HepG2 (cell line): ENCODE measurements around the gene PLCXD1. TPM values are rescaled to one million over a fixed set of nuclear protein-coding genes. Genes with fewer than 3 reads are reported as not detected.

Experiments used
- ATAC-seq: fragments of 200-7000 bp; cut with Tn5 transposase; 3 replicates; pipeline ENCODE4 v1.9.1; 2020; ENCODE audit warnings: mild to moderate bottlenecking, moderate library complexity
- BruUV-seq: library from RNA; stranded (reverse); fragments of 400-500 nt; replicated peaks from 2 replicates; lab custom pipeline; 2021; lab: Mats Ljungman, UMichigan
- CTCF ChIA-PET: fragments of 300-600 bp; formaldehyde crosslinking; extraction: SDS; loops from one replicate; lab custom pipeline; 2021; ENCODE audit warnings: low total read pairs, inconsistent platforms, low intra/inter-chr PET ratio; lab: Yijun Ruan, JAX
- POLR2A ChIA-PET: fragments of 350-600 bp; sonication (Branson Sonifier 250); formaldehyde crosslinking; loops from one replicate; lab custom pipeline; 2020; ENCODE audit warnings: antibody characterized with exemption, inconsistent platforms; lab: Yijun Ruan, JAX
- DNase-seq: peaks from one replicate; pipeline ENCODE4 v3.0.0-alpha.2; 2015; ENCODE audit warnings: low spot score
- FAIRE-seq: peaks from 3 replicates; lab custom pipeline; 2011; peaks lifted over from hg19 to GRCh38; lab: Jason Lieb, UNC
- H2AFZ ChIP-seq: one replicate; pipeline ENCODE4 v1.6.1; 2011; ENCODE audit warnings: low read length, inconsistent platforms
- H3K27ac ChIP-seq: fragments of 300-600 bp; 3 replicates; pipeline ENCODE4 v1.8.0; 2011; ENCODE audit warnings: mixed run types, mild to moderate bottlenecking, mixed read lengths, low read length, inconsistent platforms; ENCODE audit not compliant: insufficient read depth; ENCODE audit errors: extremely low read length
- H3K27me3 ChIP-seq, 2 experiments: fragments of 200-600 bp in 1 of 2; 2 replicates in 1 of 2; 3 replicates in 1 of 2; pipeline versions ENCODE4 v1.6.0 to v1.8.0; 2011; ENCODE audit warnings: low read length in 2 of 2, mild to moderate bottlenecking in 2 of 2, moderate library complexity in 2 of 2, inconsistent platforms in 1 of 2; ENCODE audit not compliant: insufficient read depth in 2 of 2, control insufficient read depth in 1 of 2
- H3K36me3 ChIP-seq, 2 experiments: fragments of 200-600 bp in 1 of 2; replicated peaks in 1 of 2; 2 replicates in 1 of 2; 3 replicates in 1 of 2; pipeline versions ENCODE4 v1.5.1 to v1.8.0; 2011; ENCODE audit warnings: low read length in 2 of 2, inconsistent platforms in 1 of 2; ENCODE audit not compliant: insufficient read depth in 2 of 2, control insufficient read depth in 1 of 2
- H3K4me1 ChIP-seq: 2 replicates; pipeline ENCODE4 v1.5.1; 2012; ENCODE audit warnings: low read length, inconsistent platforms; ENCODE audit not compliant: insufficient read depth
- H3K4me2 ChIP-seq: 2 replicates; pipeline ENCODE4 v1.6.0; 2011; ENCODE audit warnings: low read depth, low read length, inconsistent platforms
- H3K4me3 ChIP-seq, 3 experiments: fragments of 200-600 bp in 1 of 3; sonication (generic), shearing (Covaris generic) in 1 of 3; replicated peaks in 1 of 3; 2 replicates each; pipeline ENCODE4 v1.5.1; 2011 to 2016; ENCODE audit warnings: low read length in 3 of 3, inconsistent platforms in 2 of 3, low read depth in 2 of 3, mild to moderate bottlenecking in 2 of 3, control low read depth in 1 of 3, mixed read lengths in 1 of 3; ENCODE audit not compliant: insufficient read depth in 1 of 3
- H3K79me2 ChIP-seq: one replicate; pipeline ENCODE4 v1.6.1; 2011; ENCODE audit warnings: low read length, inconsistent platforms; ENCODE audit not compliant: insufficient read depth
- H3K9ac ChIP-seq: 2 replicates; pipeline ENCODE4 v1.6.0; 2011; ENCODE audit warnings: mild to moderate bottlenecking, low read depth, low read length, inconsistent platforms; ENCODE audit not compliant: insufficient read depth
- H3K9me3 ChIP-seq: 2 replicates; pipeline ENCODE4 v1.5.1; 2012; ENCODE audit warnings: mild to moderate bottlenecking, low read length
- H4K20me1 ChIP-seq: 2 replicates; pipeline ENCODE4 v1.6.0; 2011; ENCODE audit warnings: inconsistent platforms, mild to moderate bottlenecking, low read length, moderate library complexity; ENCODE audit not compliant: insufficient read depth
- CHCHD3 ChIP-seq: sonication (generic); formaldehyde crosslinking; IDR thresholded peaks from 2 replicates; pipeline ENCODE4 v1.8.0; 2022; ENCODE audit warnings: mild to moderate bottlenecking, missing genetic modification reagents, moderate library complexity
- POLR2A ChIP-seq, 2 experiments: IDR thresholded peaks; 2 replicates each; pipeline ENCODE4 v1.6.1; 2011; ENCODE audit warnings: low read depth in 2 of 2, low read length in 2 of 2, mild to moderate bottlenecking in 1 of 2, moderate library complexity in 1 of 2; ENCODE audit not compliant: insufficient read depth in 1 of 2
- YEATS2 ChIP-seq: sonication (generic); formaldehyde crosslinking; IDR thresholded peaks from 2 replicates; pipeline ENCODE4 v1.4.0; 2020; ENCODE audit warnings: missing genetic modification reagents, borderline replicate concordance
- ZNF354B ChIP-seq: sonication (generic); formaldehyde crosslinking; IDR thresholded peaks from 2 replicates; pipeline ENCODE4 v1.8.0; 2022; ENCODE audit warnings: mild to moderate bottlenecking, missing genetic modification reagents
- ZNF724P ChIP-seq: sonication (generic); formaldehyde crosslinking; IDR thresholded peaks from 2 replicates; pipeline ENCODE4 v1.8.0; 2022; ENCODE audit warnings: missing genetic modification reagents, borderline replicate concordance
- WGBS: methylation state at CpG from one replicate; pipeline ENCODE4 v1.1.6; 2017; ENCODE audit warnings: low lambda C conversion rate; 5-methylcytosine and 5-hydroxymethylcytosine counted together
- in situ Hi-C: cut with HindIII; loops from 2 replicates; pipeline ENCODE4 v1.10.0; 2017; ENCODE audit warnings: low pct_unique_long_range_greater_than_20kb; ENCODE audit not compliant: extremely low pct_ligation_motif_present
- intact Hi-C: fragments of 100-400 bp; cut with micrococcal nuclease; formaldehyde crosslinking; loops from one replicate; pipeline ENCODE4 v1.10.0; 2022; ENCODE audit not compliant: unreplicated experiment
- polyA plus RNA-seq, 8 experiments: library from polyadenylated mRNA; depleted of rRNA in 3 of 8; stranded (reverse) in 7 of 8; unstranded in 1 of 8; fragments of >200 nt; fragmentation: Illumina TruSeq in 4 of 8; extraction: Trizol in 4 of 8; gene quantifications; 2 replicates each; pipeline versions ENCODE4 v1.2.1 to v1.2.3, GENCODE V29; 2011 to 2016; ENCODE audit warnings: low read depth in 4 of 8, missing spikeins in 1 of 8, mixed read lengths in 1 of 8; ENCODE audit not compliant: insufficient read depth in 1 of 8
- total RNA-seq, 5 experiments: library from RNA; depleted of rRNA; stranded (reverse); fragments of >200 nt; fragmentation: Illumina TruSeq; extraction: Trizol; gene quantifications; 2 replicates each; pipeline ENCODE4 v1.2.3, GENCODE V29; 2016; ENCODE audit warnings: low read depth in 1 of 5
- TF ChIP-seq, protein P1 (sequence below): sonication (generic); formaldehyde crosslinking; IDR thresholded peaks from 2 replicates; pipeline ENCODE4 v1.4.0; 2020; ENCODE audit warnings: missing genetic modification reagents, borderline replicate concordance
- TF ChIP-seq, protein P2 (sequence below): sonication (generic); formaldehyde crosslinking; IDR thresholded peaks from 2 replicates; pipeline ENCODE4 v1.5.1; 2020; ENCODE audit warnings: missing genetic modification reagents, mild to moderate bottlenecking, borderline replicate concordance
- TF ChIP-seq, protein P3 (sequence below): sonication (generic); formaldehyde crosslinking; IDR thresholded peaks from 2 replicates; pipeline ENCODE4 v1.5.0; 2020; ENCODE audit warnings: missing genetic modification reagents, mild to moderate bottlenecking, borderline replicate concordance
- TF ChIP-seq, protein P4 (sequence below): sonication (generic); formaldehyde crosslinking; IDR thresholded peaks from 2 replicates; pipeline ENCODE4 v1.5.1; 2020; ENCODE audit warnings: missing genetic modification reagents, mild to moderate bottlenecking, borderline replicate concordance

The PLCXD1 gene
- total and polyA plus RNA-seq, 2 of the 13 experiments (the other 11 are each of a cell fraction or from before 2014, with no cell fraction given), result 87.7 to 153 TPM

DNA sequence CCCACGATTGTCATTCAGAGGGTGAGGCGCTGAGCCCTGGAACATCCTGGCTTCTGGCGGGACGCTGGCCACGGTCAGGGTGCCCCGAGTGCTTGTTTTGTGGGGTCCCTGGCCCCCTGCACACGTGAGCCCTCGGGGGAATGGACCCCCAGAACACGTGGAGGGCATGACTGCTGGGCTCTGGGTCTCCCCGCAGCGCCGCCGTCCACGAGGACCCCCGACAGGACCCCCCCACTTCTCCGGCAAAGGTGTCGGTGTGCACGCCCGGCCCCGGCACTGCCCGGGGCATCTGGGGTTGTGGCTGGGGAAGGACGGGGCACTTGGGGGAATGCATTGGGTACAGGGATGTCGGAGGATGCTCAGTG lies 51.3 kb downstream of the PLCXD1 start:
- no peak overlapping the region for H3K9ac ChIP-seq
- ATAC-seq (no peak), FAIRE-seq (no peak), DNase-seq (no peak)
- no peaks in the 10 kb centered on the region for H3K4me1 ChIP-seq
- CTCF ChIA-PET, result no interaction called here
- H3K4me2 ChIP-seq, result no peak overlapping the region
- H3K79me2 ChIP-seq, result no peaks in the 10 kb centered on the region
- no peak overlapping the region for H2AFZ ChIP-seq
- in situ Hi-C loops (no loop called here), intact Hi-C loops (no loop called here)
- TF ChIP-seq ZNF354B (CRISPR knock-in tag) (no peak), ZNF724P (no peak), POLR2A (IDR thresholded peaks at IDR 0.05; ENCODE audit: insufficient read depth in 1 of 2, low read depth in 2 of 2, low read length in 2 of 2) (no peak), CHCHD3 (CRISPR knock-in tag) (no peak), YEATS2 (CRISPR knock-in tag) (no peak)
- TF ChIP-seq, protein P1, sequence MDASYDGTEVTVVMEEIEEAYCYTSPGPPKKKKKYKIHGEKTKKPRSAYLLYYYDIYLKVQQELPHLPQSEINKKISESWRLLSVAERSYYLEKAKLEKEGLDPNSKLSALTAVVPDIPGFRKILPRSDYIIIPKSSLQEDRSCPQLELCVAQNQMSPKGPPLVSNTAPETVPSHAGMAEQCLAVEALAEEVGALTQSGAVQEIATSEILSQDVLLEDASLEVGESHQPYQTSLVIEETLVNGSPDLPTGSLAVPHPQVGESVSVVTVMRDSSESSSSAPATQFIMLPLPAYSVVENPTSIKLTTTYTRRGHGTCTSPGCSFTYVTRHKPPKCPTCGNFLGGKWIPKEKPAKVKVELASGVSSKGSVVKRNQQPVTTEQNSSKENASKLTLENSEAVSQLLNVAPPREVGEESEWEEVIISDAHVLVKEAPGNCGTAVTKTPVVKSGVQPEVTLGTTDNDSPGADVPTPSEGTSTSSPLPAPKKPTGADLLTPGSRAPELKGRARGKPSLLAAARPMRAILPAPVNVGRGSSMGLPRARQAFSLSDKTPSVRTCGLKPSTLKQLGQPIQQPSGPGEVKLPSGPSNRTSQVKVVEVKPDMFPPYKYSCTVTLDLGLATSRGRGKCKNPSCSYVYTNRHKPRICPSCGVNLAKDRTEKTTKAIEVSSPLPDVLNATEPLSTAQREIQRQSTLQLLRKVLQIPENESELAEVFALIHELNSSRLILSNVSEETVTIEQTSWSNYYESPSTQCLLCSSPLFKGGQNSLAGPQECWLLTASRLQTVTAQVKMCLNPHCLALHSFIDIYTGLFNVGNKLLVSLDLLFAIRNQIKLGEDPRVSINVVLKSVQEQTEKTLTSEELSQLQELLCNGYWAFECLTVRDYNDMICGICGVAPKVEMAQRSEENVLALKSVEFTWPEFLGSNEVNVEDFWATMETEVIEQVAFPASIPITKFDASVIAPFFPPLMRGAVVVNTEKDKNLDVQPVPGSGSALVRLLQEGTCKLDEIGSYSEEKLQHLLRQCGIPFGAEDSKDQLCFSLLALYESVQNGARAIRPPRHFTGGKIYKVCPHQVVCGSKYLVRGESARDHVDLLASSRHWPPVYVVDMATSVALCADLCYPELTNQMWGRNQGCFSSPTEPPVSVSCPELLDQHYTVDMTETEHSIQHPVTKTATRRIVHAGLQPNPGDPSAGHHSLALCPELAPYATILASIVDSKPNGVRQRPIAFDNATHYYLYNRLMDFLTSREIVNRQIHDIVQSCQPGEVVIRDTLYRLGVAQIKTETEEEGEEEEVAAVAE (CRISPR knock-in tag), result no peak
- TF ChIP-seq, protein P2, sequence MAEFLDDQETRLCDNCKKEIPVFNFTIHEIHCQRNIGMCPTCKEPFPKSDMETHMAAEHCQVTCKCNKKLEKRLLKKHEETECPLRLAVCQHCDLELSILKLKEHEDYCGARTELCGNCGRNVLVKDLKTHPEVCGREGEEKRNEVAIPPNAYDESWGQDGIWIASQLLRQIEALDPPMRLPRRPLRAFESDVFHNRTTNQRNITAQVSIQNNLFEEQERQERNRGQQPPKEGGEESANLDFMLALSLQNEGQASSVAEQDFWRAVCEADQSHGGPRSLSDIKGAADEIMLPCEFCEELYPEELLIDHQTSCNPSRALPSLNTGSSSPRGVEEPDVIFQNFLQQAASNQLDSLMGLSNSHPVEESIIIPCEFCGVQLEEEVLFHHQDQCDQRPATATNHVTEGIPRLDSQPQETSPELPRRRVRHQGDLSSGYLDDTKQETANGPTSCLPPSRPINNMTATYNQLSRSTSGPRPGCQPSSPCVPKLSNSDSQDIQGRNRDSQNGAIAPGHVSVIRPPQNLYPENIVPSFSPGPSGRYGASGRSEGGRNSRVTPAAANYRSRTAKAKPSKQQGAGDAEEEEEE (CRISPR knock-in tag), result no peak
- TF ChIP-seq, protein P3, sequence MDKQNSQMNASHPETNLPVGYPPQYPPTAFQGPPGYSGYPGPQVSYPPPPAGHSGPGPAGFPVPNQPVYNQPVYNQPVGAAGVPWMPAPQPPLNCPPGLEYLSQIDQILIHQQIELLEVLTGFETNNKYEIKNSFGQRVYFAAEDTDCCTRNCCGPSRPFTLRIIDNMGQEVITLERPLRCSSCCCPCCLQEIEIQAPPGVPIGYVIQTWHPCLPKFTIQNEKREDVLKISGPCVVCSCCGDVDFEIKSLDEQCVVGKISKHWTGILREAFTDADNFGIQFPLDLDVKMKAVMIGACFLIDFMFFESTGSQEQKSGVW, result no peak
- TF ChIP-seq, protein P4, sequence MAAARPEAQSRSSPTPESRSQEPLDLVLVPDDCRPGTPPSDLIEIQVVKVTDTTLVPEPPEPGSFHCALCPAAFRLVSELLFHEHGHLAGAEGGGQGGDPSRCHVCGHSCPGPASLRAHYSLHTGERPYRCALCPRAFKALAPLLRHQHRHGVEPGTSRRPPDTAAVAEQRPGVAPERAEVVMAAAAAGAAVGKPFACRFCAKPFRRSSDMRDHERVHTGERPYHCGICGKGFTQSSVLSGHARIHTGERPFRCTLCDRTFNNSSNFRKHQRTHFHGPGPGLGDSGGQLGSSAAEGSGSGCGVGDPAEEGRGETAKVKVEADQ (CRISPR knock-in tag), result no peak
- 91% methylated on average over 11 of the region's 23 CpGs for WGBS
- no peaks in the 10 kb centered on the region for H3K36me3 ChIP-seq
- no peak overlapping the region for H3K27ac ChIP-seq
- POLR2A ChIA-PET, result no interaction called here
- peaks cover 0 to 4% of the 10 kb centered on the region in 2 experiments; a peak in 1 of 5 replicates for H3K27me3 ChIP-seq
- H3K9me3 ChIP-seq, result no peaks in the 10 kb centered on the region
- H4K20me1 ChIP-seq, result no peaks in the 10 kb centered on the region
- no peak overlapping the region for H3K4me3 ChIP-seq
- BruUV-seq, result no TSS peak
